ENCODE data around the gene CERCAM. TPM values are rescaled to one million over a fixed set of nuclear protein-coding genes. Genes with fewer than 3 reads are reported as not detected.
"Not testable (repeated sequence)": the region's sequence is repeated elsewhere in the genome, so short reads cannot be mapped to it uniquely, and the experiment has no call there.

CERCAM gene
- polyA plus RNA-seq, 1 donor, result 19.9 TPM

- Histone ChIP-seq H3K36me3 (ENCODE audit: control insufficient read depth, insufficient read depth, low read length) (no peaks in the 10 kb centered on the region), H3K27ac (ENCODE audit: low read length) (no peak overlapping the region), H3K4me3 (ENCODE audit: low read length) (no peak overlapping the region), H3K27me3 (ENCODE audit: control insufficient read depth, insufficient read depth, low read length) (peaks cover 42% of the 10 kb centered on the region), H3K9me3 (ENCODE audit: control insufficient read depth, low read depth, low read length) (no peaks in the 10 kb centered on the region), H3K4me1 (ENCODE audit: control insufficient read depth, insufficient read depth, low read length) (no peaks in the 10 kb centered on the region)
- WGBS (ENCODE audit: insufficient coverage, low lambda C conversion rate), result no CpG with 5 or more reads among the region's 26 CpGs
- no peak for DNase-seq
These were observed 11.7 kb upstream of the CERCAM start for GRCh38 chr9:128408963-128409431.

DNA sequence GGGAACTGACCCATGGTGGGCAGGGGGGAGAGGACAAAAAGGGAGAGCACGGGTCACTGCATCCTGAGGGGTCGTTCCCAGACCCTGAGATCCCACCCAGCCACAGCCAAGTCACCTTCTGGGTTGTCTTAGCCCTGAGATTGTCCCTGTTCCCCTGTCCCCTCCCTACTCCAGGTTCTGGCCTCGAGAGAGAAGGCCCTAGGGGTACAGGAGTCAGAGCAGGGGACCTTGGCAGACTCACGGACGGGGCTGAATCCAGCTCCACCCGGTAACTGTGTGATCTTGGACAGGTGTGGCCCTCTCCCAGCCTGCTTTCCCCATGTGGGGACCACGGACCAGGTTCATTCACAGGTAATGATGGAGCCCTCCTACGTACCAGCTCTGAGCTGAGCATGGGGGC is 11.2 kb upstream of the CERCAM start:
- no peak for DNase-seq
- H3K27me3 ChIP-seq (ENCODE audit: control insufficient read depth, insufficient read depth, low read length), result peaks cover 42% of the 10 kb centered on the region

DNA sequence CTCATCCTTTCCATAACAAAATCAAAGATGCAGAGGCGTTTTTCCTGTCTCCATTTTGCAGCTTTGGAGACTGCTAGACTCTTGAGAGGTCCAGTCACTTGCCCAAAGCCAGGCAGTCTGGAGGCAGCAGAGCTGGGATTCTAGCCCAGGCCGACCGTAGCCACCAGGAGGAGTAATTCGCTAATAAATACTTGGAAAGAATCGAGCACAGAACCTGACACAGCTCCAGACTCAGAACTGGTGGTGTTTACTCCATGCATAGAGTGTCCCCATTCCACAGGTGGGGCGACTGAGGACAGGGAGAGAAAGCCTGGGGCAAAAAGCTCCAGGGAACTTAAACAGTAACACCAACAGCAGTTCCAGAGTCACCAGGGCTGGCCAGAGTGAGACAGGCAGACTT is 10.7 kb upstream of the CERCAM start:
- Histone ChIP-seq H3K4me3 (ENCODE audit: low read length) (no peak overlapping the region), H3K27ac (ENCODE audit: low read length) (no peak overlapping the region), H3K36me3 (ENCODE audit: control insufficient read depth, insufficient read depth, low read length) (no peaks in the 10 kb centered on the region), H3K9me3 (ENCODE audit: control insufficient read depth, low read depth, low read length) (no peaks in the 10 kb centered on the region), H3K27me3 (ENCODE audit: control insufficient read depth, insufficient read depth, low read length) (peaks cover 42% of the 10 kb centered on the region), H3K4me1 (ENCODE audit: control insufficient read depth, insufficient read depth, low read length) (peaks cover 3% of the 10 kb centered on the region)
- WGBS (ENCODE audit: insufficient coverage, low lambda C conversion rate), result no CpG with 5 or more reads among the region's 6 CpGs
- DNase-seq, result no peak

More for the DNA sequence above, 11.2 kb upstream of the CERCAM start:
- H3K4me1 ChIP-seq (ENCODE audit: control insufficient read depth, insufficient read depth, low read length), result no peaks in the 10 kb centered on the region
- H3K4me3 ChIP-seq (ENCODE audit: low read length), result no peak overlapping the region
- H3K9me3 ChIP-seq (ENCODE audit: control insufficient read depth, low read depth, low read length), result no peaks in the 10 kb centered on the region
- no CpG with 5 or more reads among the region's 8 CpGs for whole genome bisulfite sequencing (ENCODE audit: insufficient coverage, low lambda C conversion rate)
- H3K27ac ChIP-seq (ENCODE audit: low read length), result no peak overlapping the region
- no peaks in the 10 kb centered on the region for H3K36me3 ChIP-seq (ENCODE audit: control insufficient read depth, insufficient read depth, low read length)

GRCh38 chr9:128411364-128412119 is 9.1 kb upstream of the CERCAM start:
- H3K4me1 ChIP-seq (ENCODE audit: control insufficient read depth, insufficient read depth, low read length), result peaks cover 14% of the 10 kb centered on the region
- no peak overlapping the region for H3K27ac ChIP-seq (ENCODE audit: low read length)
- peaks cover 39% of the 10 kb centered on the region for H3K27me3 ChIP-seq (ENCODE audit: control insufficient read depth, insufficient read depth, low read length)
- no peaks in the 10 kb centered on the region for H3K36me3 ChIP-seq (ENCODE audit: control insufficient read depth, insufficient read depth, low read length)
- no peak for DNase-seq
- no peaks in the 10 kb centered on the region for H3K9me3 ChIP-seq (ENCODE audit: control insufficient read depth, low read depth, low read length)
- no peak overlapping the region for H3K4me3 ChIP-seq (ENCODE audit: low read length)
- WGBS (ENCODE audit: insufficient coverage, low lambda C conversion rate), result no CpG with 5 or more reads among the region's 11 CpGs

GRCh38 chr9:128412120-128412790 is 8.4 kb upstream of the CERCAM start:
- peaks cover 36% of the 10 kb centered on the region for H3K27me3 ChIP-seq (ENCODE audit: control insufficient read depth, insufficient read depth, low read length)
- H3K4me1 ChIP-seq (ENCODE audit: control insufficient read depth, insufficient read depth, low read length), result peaks cover 14% of the 10 kb centered on the region
- no peak overlapping the region for H3K27ac ChIP-seq (ENCODE audit: low read length)
- no peak for DNase-seq
- H3K9me3 ChIP-seq (ENCODE audit: control insufficient read depth, low read depth, low read length), result no peaks in the 10 kb centered on the region
- no peaks in the 10 kb centered on the region for H3K36me3 ChIP-seq (ENCODE audit: control insufficient read depth, insufficient read depth, low read length)
- no peak overlapping the region for H3K4me3 ChIP-seq (ENCODE audit: low read length)
- WGBS (ENCODE audit: insufficient coverage, low lambda C conversion rate), result no CpG with 5 or more reads among the region's 13 CpGs

GRCh38 chr9:128413728-128414127 is 6.9 kb upstream of the CERCAM start:
- H3K36me3 ChIP-seq (ENCODE audit: control insufficient read depth, insufficient read depth, low read length); H3K9me3 ChIP-seq (ENCODE audit: control insufficient read depth, low read depth, low read length); DNase-seq; H3K4me3 ChIP-seq (ENCODE audit: low read length); H3K27ac ChIP-seq (ENCODE audit: low read length): not testable (repeated sequence)
- Histone ChIP-seq H3K27me3 (ENCODE audit: control insufficient read depth, insufficient read depth, low read length) (peaks cover 30% of the 10 kb centered on the region), H3K4me1 (ENCODE audit: control insufficient read depth, insufficient read depth, low read length) (peaks cover 14% of the 10 kb centered on the region)
- WGBS (ENCODE audit: insufficient coverage, low lambda C conversion rate), result 90% methylated on average over 5 of the region's 13 CpGs

- DNase-seq, result no peak
- no peaks in the 10 kb centered on the region for H3K36me3 ChIP-seq (ENCODE audit: control insufficient read depth, insufficient read depth, low read length)
- WGBS (ENCODE audit: insufficient coverage, low lambda C conversion rate), result no CpG with 5 or more reads among the region's 3 CpGs
- H3K27ac ChIP-seq (ENCODE audit: low read length), result no peak overlapping the region
- no peak overlapping the region for H3K4me3 ChIP-seq (ENCODE audit: low read length)
- peaks cover 22% of the 10 kb centered on the region for H3K4me1 ChIP-seq (ENCODE audit: control insufficient read depth, insufficient read depth, low read length)
- H3K9me3 ChIP-seq (ENCODE audit: control insufficient read depth, low read depth, low read length), result no peaks in the 10 kb centered on the region
- peaks cover 30% of the 10 kb centered on the region for H3K27me3 ChIP-seq (ENCODE audit: control insufficient read depth, insufficient read depth, low read length)
These were observed 6.2 kb upstream of the CERCAM start for GRCh38 chr9:128414461-128414860.

GRCh38 chr9:128415281-128415680 is 5.4 kb upstream of the CERCAM start:
- H3K36me3 ChIP-seq (ENCODE audit: control insufficient read depth, insufficient read depth, low read length), result no peaks in the 10 kb centered on the region
- peaks cover 28% of the 10 kb centered on the region for H3K4me1 ChIP-seq (ENCODE audit: control insufficient read depth, insufficient read depth, low read length)
- H3K4me3 ChIP-seq (ENCODE audit: low read length), result no peak overlapping the region
- no peak overlapping the region for H3K27ac ChIP-seq (ENCODE audit: low read length)
- peak; percentile 60 to 84 for DNase-seq
- peaks cover 27% of the 10 kb centered on the region for H3K27me3 ChIP-seq (ENCODE audit: control insufficient read depth, insufficient read depth, low read length)
- WGBS (ENCODE audit: insufficient coverage, low lambda C conversion rate), result no CpG with 5 or more reads among the region's 2 CpGs
- H3K9me3 ChIP-seq (ENCODE audit: control insufficient read depth, low read depth, low read length), result no peaks in the 10 kb centered on the region

DNA sequence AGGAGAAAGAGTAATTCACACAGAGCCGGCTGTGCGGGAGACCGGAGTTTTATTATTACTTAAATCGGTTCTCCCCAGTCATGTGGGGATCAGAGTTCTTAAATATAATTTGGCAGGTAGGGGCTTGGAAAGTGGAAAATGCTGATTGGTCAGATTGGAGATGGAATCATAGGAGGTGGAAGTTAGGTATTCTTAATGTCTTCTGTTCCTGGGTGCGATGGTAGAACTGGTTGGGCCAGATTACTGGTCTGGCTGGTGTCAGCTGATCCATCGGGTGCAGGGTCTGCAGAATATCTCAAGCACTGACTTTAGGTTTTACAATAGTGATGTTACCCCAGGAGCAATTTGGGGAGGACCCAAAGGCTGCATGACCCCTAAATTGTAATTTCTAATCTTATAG is 4.6 kb upstream of the CERCAM start:
- DNase-seq, result peak in 1 of 2 donors; percentile 38
- no CpG with 5 or more reads among the region's 6 CpGs for WGBS (ENCODE audit: insufficient coverage, low lambda C conversion rate)
- no peaks in the 10 kb centered on the region for H3K9me3 ChIP-seq (ENCODE audit: control insufficient read depth, low read depth, low read length)

DNA sequence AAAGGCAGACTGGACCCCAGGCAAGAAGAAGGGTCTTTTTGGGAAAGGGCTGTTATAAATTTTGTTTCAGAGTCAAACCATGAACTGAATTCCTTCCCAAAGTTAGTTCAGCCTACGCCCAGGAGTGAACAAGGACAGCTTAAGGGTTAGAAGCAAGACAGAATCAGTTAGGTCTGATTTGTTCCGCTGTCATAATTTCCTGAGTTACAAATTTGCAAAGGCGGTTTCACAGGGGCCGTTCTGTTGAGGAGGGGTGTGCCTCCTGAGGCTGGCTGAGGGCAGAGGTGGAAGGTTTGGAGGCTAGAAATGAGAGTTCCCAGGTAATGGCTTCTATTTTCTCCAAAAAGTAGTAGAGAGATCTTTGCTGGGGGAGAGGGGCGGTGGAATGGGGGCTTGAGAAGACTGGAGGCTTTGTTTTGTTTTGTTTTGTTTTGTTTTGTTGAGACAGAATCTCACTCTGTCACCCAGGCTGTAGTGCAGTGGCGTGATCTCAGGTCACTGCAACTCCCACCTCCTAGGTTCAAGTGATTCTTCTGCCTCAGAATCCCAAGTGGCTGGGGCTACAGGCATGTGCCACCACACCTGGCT is 4.1 kb upstream of the CERCAM start:
- no peak for DNase-seq
- Histone ChIP-seq H3K4me1 (ENCODE audit: control insufficient read depth, insufficient read depth, low read length) (peaks cover 33% of the 10 kb centered on the region), H3K36me3 (ENCODE audit: control insufficient read depth, insufficient read depth, low read length) (no peaks in the 10 kb centered on the region), H3K4me3 (ENCODE audit: low read length) (no peak overlapping the region), H3K9me3 (ENCODE audit: control insufficient read depth, low read depth, low read length) (no peaks in the 10 kb centered on the region), H3K27ac (ENCODE audit: low read length) (no peak overlapping the region), H3K27me3 (ENCODE audit: control insufficient read depth, insufficient read depth, low read length) (peaks cover 27% of the 10 kb centered on the region)
- no CpG with 5 or more reads among the region's 6 CpGs for WGBS (ENCODE audit: insufficient coverage, low lambda C conversion rate)

More for the DNA sequence above, 4.6 kb upstream of the CERCAM start:
- Histone ChIP-seq H3K27me3 (ENCODE audit: control insufficient read depth, insufficient read depth, low read length) (peaks cover 27% of the 10 kb centered on the region), H3K4me1 (ENCODE audit: control insufficient read depth, insufficient read depth, low read length) (peaks cover 30% of the 10 kb centered on the region), H3K27ac (ENCODE audit: low read length) (no peak overlapping the region), H3K4me3 (ENCODE audit: low read length) (no peak overlapping the region), H3K36me3 (ENCODE audit: control insufficient read depth, insufficient read depth, low read length) (no peaks in the 10 kb centered on the region)
